Osteoblast (primary cell): ENCODE data around the gene FARP1. TPM values are rescaled to one million over a fixed set of nuclear protein-coding genes. Genes with fewer than 3 reads are reported as not detected.

Experiments used
- DNase-seq: peaks from one replicate; pipeline ENCODE4 v3.0.0; 2011; ENCODE audit warnings: low spot score, mixed read lengths; ENCODE audit not compliant: insufficient read length; ENCODE audit errors: missing footprints
- H2AFZ ChIP-seq: 2 replicates; pipeline ENCODE4 v1.6.0; 2011; ENCODE audit warnings: mild to moderate bottlenecking, low read length
- H3K27ac ChIP-seq: 2 replicates; pipeline ENCODE4 v1.5.1; 2011; ENCODE audit warnings: mild to moderate bottlenecking, low read depth, low read length, moderate library complexity
- H3K27me3 ChIP-seq: 2 replicates; pipeline ENCODE4 v1.6.0; 2012; ENCODE audit warnings: mild to moderate bottlenecking, control low read depth, inconsistent platforms, low read length, moderate library complexity; ENCODE audit not compliant: insufficient read depth
- H3K36me3 ChIP-seq: 2 replicates; pipeline ENCODE4 v1.5.1; 2011; ENCODE audit warnings: mild to moderate bottlenecking, low read length, control low read depth, moderate library complexity; ENCODE audit not compliant: insufficient read depth
- H3K4me1 ChIP-seq: 2 replicates; pipeline ENCODE4 v1.5.1; 2011; ENCODE audit warnings: mild to moderate bottlenecking, low read length, control low read depth, moderate library complexity; ENCODE audit not compliant: insufficient read depth
- H3K4me2 ChIP-seq: 2 replicates; pipeline ENCODE4 v1.6.0; 2011; ENCODE audit warnings: mild to moderate bottlenecking, low read length; ENCODE audit not compliant: insufficient read depth
- H3K4me3 ChIP-seq: fragments of 200-600 bp; sonication (generic); 3 replicates; pipeline ENCODE4 v1.5.1; 2012; ENCODE audit warnings: mild to moderate bottlenecking, low read length, inconsistent platforms; ENCODE audit not compliant: insufficient read depth
- H3K79me2 ChIP-seq: 2 replicates; pipeline ENCODE4 v1.6.0; 2012; ENCODE audit warnings: mild to moderate bottlenecking, low read length, control low read depth, inconsistent platforms; ENCODE audit not compliant: insufficient read depth
- H3K9me3 ChIP-seq: 2 replicates; pipeline ENCODE4 v1.5.1; 2011; ENCODE audit warnings: low read depth, low read length, control low read depth
- H4K20me1 ChIP-seq: 2 replicates; pipeline ENCODE4 v1.6.0; 2012; ENCODE audit warnings: mild to moderate bottlenecking, low read length, control low read depth; ENCODE audit not compliant: insufficient read depth
- CTCF ChIP-seq: IDR thresholded peaks from 2 replicates; pipeline ENCODE4 v1.5.1; 2011; ENCODE audit warnings: mild to moderate bottlenecking, low read depth, low read length, moderate library complexity; ENCODE audit errors: extremely low read depth
- total RNA-seq: library from RNA; depleted of rRNA; stranded (reverse); fragments of >200 nt; gene quantifications from 2 replicates; pipeline ENCODE4 v1.2.3, GENCODE V29; 2012

FARP1 gene
- total RNA-seq, 1 donor: 36.2 TPM

- peaks cover 60% of the 10 kb centered on the region for H3K79me2 ChIP-seq
- no peaks in the 10 kb centered on the region for H3K27me3 ChIP-seq
- no peak overlapping the region for H2AFZ ChIP-seq
- H3K4me2 ChIP-seq: peak overlapping the region; percentile 62
- no peaks in the 10 kb centered on the region for H4K20me1 ChIP-seq
- peak overlapping the region; percentile 14 for H3K4me3 ChIP-seq
- peak overlapping the region; percentile 96 for H3K27ac ChIP-seq
- H3K4me1 ChIP-seq: peaks cover 47% of the 10 kb centered on the region
- H3K36me3 ChIP-seq: no peaks in the 10 kb centered on the region
- DNase-seq: peak; percentile 94
- H3K9me3 ChIP-seq: no peaks in the 10 kb centered on the region
- TF ChIP-seq CTCF: no peak
These were observed 30.7 kb downstream of the FARP1 start for GRCh38 chr13:98173431-98174152.

DNA sequence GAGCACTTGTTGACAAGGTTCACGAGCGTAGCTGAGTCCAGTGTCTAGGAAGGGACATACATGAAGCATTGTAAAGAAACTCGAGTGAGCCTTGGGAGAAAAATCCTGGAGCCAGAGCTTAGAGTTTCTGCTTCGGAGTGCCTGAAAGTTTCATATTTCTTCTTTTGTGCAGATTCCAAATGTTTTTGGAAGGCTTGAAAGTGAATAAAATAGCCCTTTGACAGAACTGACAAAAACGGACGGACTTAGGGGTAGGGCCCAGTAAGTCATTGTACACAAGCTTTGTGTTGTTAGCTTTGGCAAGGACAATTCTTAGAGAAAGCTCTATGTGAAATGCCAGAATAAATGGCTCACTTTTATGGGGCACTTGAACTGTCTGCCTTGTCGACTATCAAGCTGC is 31.4 kb downstream of the FARP1 start:
- TF ChIP-seq CTCF: no peak
- peaks cover 47% of the 10 kb centered on the region for H3K4me1 ChIP-seq
- H3K36me3 ChIP-seq: no peaks in the 10 kb centered on the region
- no peaks in the 10 kb centered on the region for H3K27me3 ChIP-seq
- H4K20me1 ChIP-seq: no peaks in the 10 kb centered on the region
- H2AFZ ChIP-seq: no peak overlapping the region
- no peaks in the 10 kb centered on the region for H3K9me3 ChIP-seq
- H3K4me2 ChIP-seq: peak overlapping the region; percentile 62
- peak overlapping the region; percentile 14 for H3K4me3 ChIP-seq
- H3K79me2 ChIP-seq: peaks cover 60% of the 10 kb centered on the region
- H3K27ac ChIP-seq: peak overlapping the region; percentile 96
- DNase-seq: no peak

GRCh38 chr13:98175043-98175442 is 32.1 kb downstream of the FARP1 start:
- no peak overlapping the region for H3K4me3 ChIP-seq
- peaks cover 49% of the 10 kb centered on the region for H3K4me1 ChIP-seq
- DNase-seq: peak; percentile 84
- no peaks in the 10 kb centered on the region for H3K36me3 ChIP-seq
- TF ChIP-seq CTCF: no peak
- H2AFZ ChIP-seq: no peak overlapping the region
- H3K27me3 ChIP-seq: no peaks in the 10 kb centered on the region
- H3K9me3 ChIP-seq: no peaks in the 10 kb centered on the region
- H3K79me2 ChIP-seq: peaks cover 62% of the 10 kb centered on the region
- peak overlapping the region; percentile 96 for H3K27ac ChIP-seq
- peak overlapping the region; percentile 62 for H3K4me2 ChIP-seq
- H4K20me1 ChIP-seq: no peaks in the 10 kb centered on the region

DNA sequence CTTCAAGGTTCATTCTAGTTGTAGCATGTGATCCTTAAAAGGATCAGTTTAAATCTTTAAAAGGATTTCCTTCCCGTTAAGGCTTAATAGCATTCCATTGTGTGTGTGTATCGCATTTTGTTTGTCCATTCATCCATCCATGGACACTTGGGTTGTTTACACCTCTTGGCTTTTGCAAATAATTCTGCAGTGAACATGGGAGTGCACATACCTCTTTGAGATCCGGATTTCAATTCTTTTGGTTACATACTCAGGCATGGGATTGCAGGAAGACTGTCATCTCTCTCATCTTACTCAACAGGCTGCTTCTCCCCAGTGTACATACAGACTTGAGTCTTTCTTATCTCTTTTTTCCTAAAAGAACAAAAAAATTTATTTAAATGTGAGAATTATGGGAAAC is 32.9 kb downstream of the FARP1 start:
- peak overlapping the region; percentile 96 for H3K27ac ChIP-seq
- H3K27me3 ChIP-seq: no peaks in the 10 kb centered on the region
- peaks cover 55% of the 10 kb centered on the region for H3K4me1 ChIP-seq
- no peak overlapping the region for H3K4me2 ChIP-seq
- DNase-seq: no peak
- H3K9me3 ChIP-seq: no peaks in the 10 kb centered on the region
- H3K79me2 ChIP-seq: peaks cover 65% of the 10 kb centered on the region
- H4K20me1 ChIP-seq: no peaks in the 10 kb centered on the region
- H2AFZ ChIP-seq: no peak overlapping the region
- no peaks in the 10 kb centered on the region for H3K36me3 ChIP-seq
- no peak overlapping the region for H3K4me3 ChIP-seq
- TF ChIP-seq CTCF: no peak
